Activated naive CD4-positive, alpha-beta T cell treated with anti-CD3 and anti-CD28 coated beads, Interleukin-2, amount 50 U/mL, for 72 hours (primary cell): ENCODE data around the gene NDUFAF3. TPM values are rescaled to one million over a fixed set of nuclear protein-coding genes. Genes with fewer than 3 reads are reported as not detected.

Experiments
- ATAC-seq, 2 donors: fragments of 150-1000 bp; cut with Tn5 transposase; 2 replicates each; pipeline ENCODE4 v1.10.0; 2021; ENCODE audit warnings: mild to moderate bottlenecking in 2 of 2, moderate library complexity in 2 of 2
- DNase-seq, 2 donors: peaks; one replicate each; pipeline ENCODE4 v3.0.0; 2021 to 2022; ENCODE audit warnings: low spot score in 2 of 2
- H3K27ac Mint-ChIP-seq, 2 donors: one replicate each; pipeline ENCODE4 v1.8.0; 2022; ENCODE audit warnings: mild to moderate bottlenecking in 2 of 2, mixed read lengths in 2 of 2
- H3K36me3 Mint-ChIP-seq, 2 donors: one replicate each; pipeline ENCODE4 v1.8.0; 2022; ENCODE audit warnings: mixed read lengths in 2 of 2
- H3K9me3 Mint-ChIP-seq, 2 donors: one replicate each; pipeline ENCODE4 v1.8.0; 2022; ENCODE audit warnings: mixed read lengths in 2 of 2
- total RNA-seq, 2 donors: library from RNA; stranded (reverse); gene quantifications; one replicate each; pipeline ENCODE4 v1.2.3, GENCODE V29; 2022

NDUFAF3 gene
- 10 to 100 TPM; 60.3 to 80.8 TPM for total RNA-seq

- ATAC-seq (peak; percentile 72 to 80), DNase-seq (peak; percentile 94 to 97)
- Mint-ChIP-seq H3K27ac (peak within 1 kb of the TSS; percentile 97 to 99), H3K9me3 (no peaks in the 10 kb centered on the region), H3K36me3 (peaks cover 52 to 59% of the 10 kb centered on the region in 2 donors)
These were observed at the start of gene NDUFAF3 for GRCh38 chr3:49021813-49022687. Gene NDUFAF3, plus strand, starts transcription at chr3:49022121. Its CDS starts 24 bp downstream, at chr3:49022145.

GRCh38 chr3:48974076-48974864, 47.7 kb upstream of the NDUFAF3 start:
- Mint-ChIP-seq H3K27ac (no peak overlapping the region), H3K36me3 (peaks cover 10 to 17% of the 10 kb centered on the region in 2 donors), H3K9me3 (no peaks in the 10 kb centered on the region)
- DNase-seq: peak in 1 of 2 donors; percentile 46
- ATAC-seq: no peak

- DNase-seq (no peak), ATAC-seq (no peak)
- Mint-ChIP-seq H3K9me3 (no peaks in the 10 kb centered on the region), H3K36me3 (peaks cover 4 to 10% of the 10 kb centered on the region in 2 donors), H3K27ac (peak overlapping the region in 1 of 2 donors; percentile 23)
These were observed 42.5 kb upstream of the NDUFAF3 start for GRCh38 chr3:48979451-48979850.

GRCh38 chr3:48980295-48980694, 41.6 kb upstream of the NDUFAF3 start:
- no peak for ATAC-seq
- DNase-seq: no peak
- Mint-ChIP-seq H3K36me3 (peaks cover 4% of the 10 kb centered on the region in 2 donors), H3K9me3 (no peaks in the 10 kb centered on the region), H3K27ac (no peak overlapping the region)

- no peaks in the 10 kb centered on the region for H3K9me3 Mint-ChIP-seq
- no peak for DNase-seq
- ATAC-seq: no peak
- peaks cover 0 to 4% of the 10 kb centered on the region in 2 donors for H3K36me3 Mint-ChIP-seq
- H3K27ac Mint-ChIP-seq: no peak overlapping the region
These were observed 39.9 kb upstream of the NDUFAF3 start for GRCh38 chr3:48982016-48982415.

- ATAC-seq (no peak), DNase-seq (no peak)
- H3K9me3 Mint-ChIP-seq: no peaks in the 10 kb centered on the region
- peak overlapping the region in 1 of 2 donors; percentile 55 for H3K27ac Mint-ChIP-seq
- H3K36me3 Mint-ChIP-seq: peaks cover 0 to 4% of the 10 kb centered on the region in 2 donors
These were observed 39.2 kb upstream of the NDUFAF3 start for GRCh38 chr3:48982686-48983085.

GRCh38 chr3:48983096-48983495, 38.8 kb upstream of the NDUFAF3 start:
- Mint-ChIP-seq H3K27ac (peak overlapping the region in 1 of 2 donors; percentile 55), H3K9me3 (no peaks in the 10 kb centered on the region), H3K36me3 (peaks cover 0 to 4% of the 10 kb centered on the region in 2 donors)
- no peak for ATAC-seq
- no peak for DNase-seq

GRCh38 chr3:48984663-48985062, 37.3 kb upstream of the NDUFAF3 start:
- DNase-seq (no peak), ATAC-seq (no peak)
- Mint-ChIP-seq H3K36me3 (peaks cover 0 to 4% of the 10 kb centered on the region in 2 donors), H3K27ac (peak overlapping the region; percentile 55 to 77), H3K9me3 (no peaks in the 10 kb centered on the region)

GRCh38 chr3:48985831-48986376, 36.0 kb upstream of the NDUFAF3 start:
- ATAC-seq (no peak), DNase-seq (no peak)
- no peaks in the 10 kb centered on the region for H3K9me3 Mint-ChIP-seq
- H3K27ac Mint-ChIP-seq: peak overlapping the region; percentile 55 to 84
- H3K36me3 Mint-ChIP-seq: peaks cover 4 to 10% of the 10 kb centered on the region in 2 donors

GRCh38 chr3:48989126-48989795, 32.7 kb upstream of the NDUFAF3 start:
- peak in 1 of 2 donors; percentile 11 for ATAC-seq

GRCh38 chr3:48989796-48990635, 31.9 kb upstream of the NDUFAF3 start, which contains the start of gene P4HTM:
Gene P4HTM, plus strand, starts transcription at chr3:48990241. Its CDS starts 16 bp downstream, at chr3:48990257.
- peak within 1 kb of the TSS; percentile 94 to 98 for H3K27ac Mint-ChIP-seq
- H3K9me3 Mint-ChIP-seq: no peaks in the 10 kb centered on the region
- H3K36me3 Mint-ChIP-seq: peaks cover 13 to 16% of the 10 kb centered on the region in 2 donors
- ATAC-seq (peak; percentile 77 to 83), DNase-seq (peak; percentile 76 to 84)

More at GRCh38 chr3:48989126-48989795, 32.7 kb upstream of the NDUFAF3 start:
- Mint-ChIP-seq H3K27ac (peak overlapping the region; percentile 87 to 98), H3K36me3 (peaks cover 13 to 16% of the 10 kb centered on the region in 2 donors), H3K9me3 (no peaks in the 10 kb centered on the region)
- DNase-seq: no peak

- Mint-ChIP-seq H3K36me3 (peaks cover 13 to 16% of the 10 kb centered on the region in 2 donors), H3K9me3 (no peaks in the 10 kb centered on the region), H3K27ac (peak overlapping the region; percentile 91 to 94)
- DNase-seq (no peak), ATAC-seq (peak; percentile 16 to 42)
These were observed 31.1 kb upstream of the NDUFAF3 start for GRCh38 chr3:48990636-48991469.

GRCh38 chr3:48991851-48992545, 29.9 kb upstream of the NDUFAF3 start:
- H3K36me3 Mint-ChIP-seq: peaks cover 13 to 16% of the 10 kb centered on the region in 2 donors
- DNase-seq (no peak), ATAC-seq (no peak)
- no peaks in the 10 kb centered on the region for H3K9me3 Mint-ChIP-seq
- peak overlapping the region; percentile 36 to 94 for H3K27ac Mint-ChIP-seq

GRCh38 chr3:48993834-48994233, 28.1 kb upstream of the NDUFAF3 start:
- Mint-ChIP-seq H3K36me3 (peaks cover 13 to 16% of the 10 kb centered on the region in 2 donors), H3K9me3 (no peaks in the 10 kb centered on the region), H3K27ac (peak overlapping the region; percentile 51 to 61)
- DNase-seq: no peak
- no peak for ATAC-seq
